ENCODE data around the gene MRPL17. TPM values are rescaled to one million over a fixed set of nuclear protein-coding genes. Genes with fewer than 3 reads are reported as not detected.
A peak's percentile ranks its signal among the peaks of the same experiment; 100 is the strongest.

MRPL17 gene
- total RNA-seq, 2 donors from 2014 or later, result 57.6 to 72.6 TPM

GRCh38 chr11:6646071-6646470 lies 37.1 kb downstream of the MRPL17 start:
- no peaks in the 10 kb centered on the region for H3K36me3 Mint-ChIP-seq (ENCODE audit: low read depth)
- H3K9me3 Mint-ChIP-seq, result no peaks in the 10 kb centered on the region
- Histone ChIP-seq H3K27ac (ENCODE audit: low read depth, low read length) (no peak overlapping the region), H3K4me1 (ENCODE audit: control insufficient read depth, insufficient read depth, low read length) (no peaks in the 10 kb centered on the region), H3K4me3 (ENCODE audit: low read length) (no peak overlapping the region), H3K27me3 (ENCODE audit: control insufficient read depth, insufficient read depth, low read length, poor library complexity, severe bottlenecking) (no peaks in the 10 kb centered on the region), H3K9ac (ENCODE audit: extremely low read depth, low read length, poor library complexity, severe bottlenecking) (no peak overlapping the region), H3K36me3 (ENCODE audit: control insufficient read depth, insufficient read depth, low read length) (peaks cover 3% of the 10 kb centered on the region), H3K9me3 (ENCODE audit: control insufficient read depth, low read length) (no peaks in the 10 kb centered on the region)
- no peak for TF ChIP-seq CTCF (conservative IDR thresholded peaks at IDR 0.05)
- 94 to 96% methylated on average over 12 of the region's 12 CpGs for WGBS, 2 experiments (ENCODE audit: insufficient coverage in 1 of 2, insufficient read length in 1 of 2)
- H3K4me3 Mint-ChIP-seq, result no peak overlapping the region
- H3K27me3 Mint-ChIP-seq (ENCODE audit: insufficient read depth), result no peaks in the 10 kb centered on the region
- no peaks in the 10 kb centered on the region for H3K4me1 Mint-ChIP-seq
- peak; percentile 34 for DNase-seq
- H3K27ac Mint-ChIP-seq, result no peak overlapping the region

- 86 to 98% methylated on average over 5 to 7 of the region's 7 CpGs for WGBS, 2 experiments (ENCODE audit: insufficient coverage in 1 of 2, insufficient read length in 1 of 2)
- H3K4me3 Mint-ChIP-seq, result no peak overlapping the region
- no peak for DNase-seq
- Histone ChIP-seq H3K4me3 (ENCODE audit: low read length) (no peak overlapping the region), H3K27me3 (ENCODE audit: control insufficient read depth, insufficient read depth, low read length, poor library complexity, severe bottlenecking) (no peaks in the 10 kb centered on the region), H3K4me1 (ENCODE audit: control insufficient read depth, insufficient read depth, low read length) (no peaks in the 10 kb centered on the region), H3K27ac (ENCODE audit: low read depth, low read length) (no peak overlapping the region), H3K9me3 (ENCODE audit: control insufficient read depth, low read length) (no peaks in the 10 kb centered on the region), H3K9ac (ENCODE audit: extremely low read depth, low read length, poor library complexity, severe bottlenecking) (no peak overlapping the region), H3K36me3 (ENCODE audit: control insufficient read depth, insufficient read depth, low read length) (peaks cover 15% of the 10 kb centered on the region)
- H3K27ac Mint-ChIP-seq, result no peak overlapping the region
- no peaks in the 10 kb centered on the region for H3K36me3 Mint-ChIP-seq (ENCODE audit: low read depth)
- H3K27me3 Mint-ChIP-seq (ENCODE audit: insufficient read depth), result no peaks in the 10 kb centered on the region
- TF ChIP-seq CTCF (conservative IDR thresholded peaks at IDR 0.05), result no peak
- H3K4me1 Mint-ChIP-seq, result no peaks in the 10 kb centered on the region
- H3K9me3 Mint-ChIP-seq, result no peaks in the 10 kb centered on the region
These were observed 40.2 kb downstream of the MRPL17 start for GRCh38 chr11:6642957-6643356.

- H3K4me3 Mint-ChIP-seq, result no peak overlapping the region
These were observed 42.0 kb downstream of the MRPL17 start for GRCh38 chr11:6640985-6641701.

More at GRCh38 chr11:6640985-6641701, 42.0 kb downstream of the MRPL17 start:
- Histone ChIP-seq H3K4me3 (ENCODE audit: low read length) (no peak overlapping the region), H3K27me3 (ENCODE audit: control insufficient read depth, insufficient read depth, low read length, poor library complexity, severe bottlenecking) (no peaks in the 10 kb centered on the region), H3K4me1 (ENCODE audit: control insufficient read depth, insufficient read depth, low read length) (no peaks in the 10 kb centered on the region), H3K36me3 (ENCODE audit: control insufficient read depth, insufficient read depth, low read length) (peaks cover 19% of the 10 kb centered on the region), H3K9me3 (ENCODE audit: control insufficient read depth, low read length) (no peaks in the 10 kb centered on the region), H3K27ac (ENCODE audit: low read depth, low read length) (no peak overlapping the region), H3K9ac (ENCODE audit: extremely low read depth, low read length, poor library complexity, severe bottlenecking) (no peak overlapping the region)
- 95 to 98% methylated on average over 21 to 26 of the region's 26 CpGs for WGBS, 2 experiments (ENCODE audit: insufficient coverage in 1 of 2, insufficient read length in 1 of 2)
- Mint-ChIP-seq H3K9me3 (no peaks in the 10 kb centered on the region), H3K4me1 (no peaks in the 10 kb centered on the region), H3K27me3 (ENCODE audit: insufficient read depth) (no peaks in the 10 kb centered on the region), H3K36me3 (ENCODE audit: low read depth) (no peaks in the 10 kb centered on the region), H3K27ac (no peak overlapping the region)
- DNase-seq, result no peak
- no peak for TF ChIP-seq CTCF (conservative IDR thresholded peaks at IDR 0.05)

Measured in endodermal cell (in vitro differentiated cells).